Skeletal muscle satellite cell (primary cell): ENCODE data around the gene PXDC1.

Experiments
- H3K27me3 ChIP-seq: 2 replicates; pipeline ENCODE4 v1.7.0; 2013; ENCODE audit warnings: low read length; ENCODE audit not compliant: control insufficient read depth, insufficient read depth
- H3K36me3 ChIP-seq: 2 replicates; pipeline ENCODE4 v1.7.0; 2013; ENCODE audit warnings: mild to moderate bottlenecking, control low read depth, low read length; ENCODE audit not compliant: insufficient read depth
- H3K4me1 ChIP-seq: 2 replicates; pipeline ENCODE4 v1.7.0; 2013; ENCODE audit warnings: low read length; ENCODE audit not compliant: control insufficient read depth, insufficient read depth
- H3K4me2 ChIP-seq: 2 replicates; pipeline ENCODE4 v1.7.0; 2013; ENCODE audit warnings: mild to moderate bottlenecking, low read length
- H3K4me3 ChIP-seq: 2 replicates; pipeline ENCODE4 v1.7.0; 2013; ENCODE audit warnings: low read length
- H3K9ac ChIP-seq: 2 replicates; pipeline ENCODE4 v1.7.0; 2013; ENCODE audit warnings: mild to moderate bottlenecking, low read depth, low read length, moderate library complexity
- H3K9me3 ChIP-seq: replicated peaks from 2 replicates; pipeline ENCODE4 v1.7.0; 2013; ENCODE audit warnings: mild to moderate bottlenecking, control low read depth, low read length

The PXDC1 gene

GRCh38 chr6:3742426-3743344 is 8.8 kb downstream of the PXDC1 start:
- Histone ChIP-seq H3K36me3 (peaks cover 72% of the 10 kb centered on the region), H3K9me3 (no peaks in the 10 kb centered on the region), H3K4me3 (peak overlapping the region; percentile 56), H3K4me1 (peaks cover 95% of the 10 kb centered on the region), H3K9ac (peak overlapping the region; percentile 64), H3K27me3 (no peaks in the 10 kb centered on the region), H3K4me2 (peak overlapping the region; percentile 83)

- peak overlapping the region; percentile 22 for H3K4me3 ChIP-seq
- H3K36me3 ChIP-seq = peaks cover 72% of the 10 kb centered on the region
- no peaks in the 10 kb centered on the region for H3K27me3 ChIP-seq
- H3K4me2 ChIP-seq = peak overlapping the region; percentile 83
- H3K9ac ChIP-seq = peak overlapping the region; percentile 39
- H3K4me1 ChIP-seq = peaks cover 89% of the 10 kb centered on the region
- H3K9me3 ChIP-seq = no peaks in the 10 kb centered on the region
Observed at GRCh38 chr6:3742076-3742425, 9.5 kb downstream of the PXDC1 start.

GRCh38 chr6:3741477-3741871 is 10.0 kb downstream of the PXDC1 start:
- H3K4me2 ChIP-seq = peak overlapping the region; percentile 49
- peak overlapping the region; percentile 11 for H3K4me3 ChIP-seq
- H3K27me3 ChIP-seq = no peaks in the 10 kb centered on the region
- peaks cover 83% of the 10 kb centered on the region for H3K4me1 ChIP-seq
- H3K9me3 ChIP-seq = no peaks in the 10 kb centered on the region
- H3K9ac ChIP-seq = peak overlapping the region; percentile 39
- H3K36me3 ChIP-seq = peaks cover 74% of the 10 kb centered on the region

GRCh38 chr6:3740551-3741476 is 10.7 kb downstream of the PXDC1 start:
- Histone ChIP-seq H3K9ac (peak overlapping the region; percentile 13), H3K36me3 (peaks cover 74% of the 10 kb centered on the region), H3K9me3 (no peaks in the 10 kb centered on the region)

GRCh38 chr6:3739311-3739897 is 12.1 kb downstream of the PXDC1 start:
- no peaks in the 10 kb centered on the region for H3K27me3 ChIP-seq
- peaks cover 64% of the 10 kb centered on the region for H3K4me1 ChIP-seq
- H3K36me3 ChIP-seq = peaks cover 78% of the 10 kb centered on the region
- no peak overlapping the region for H3K4me3 ChIP-seq
- H3K9me3 ChIP-seq = no peaks in the 10 kb centered on the region
- no peak overlapping the region for H3K4me2 ChIP-seq
- no peak overlapping the region for H3K9ac ChIP-seq

More at GRCh38 chr6:3740551-3741476, 10.7 kb downstream of the PXDC1 start:
- Histone ChIP-seq H3K4me3 (no peak overlapping the region), H3K27me3 (no peaks in the 10 kb centered on the region), H3K4me1 (peaks cover 77% of the 10 kb centered on the region), H3K4me2 (peak overlapping the region; percentile 49)

GRCh38 chr6:3738381-3739131 is 13.0 kb downstream of the PXDC1 start:
- H3K27me3 ChIP-seq = no peaks in the 10 kb centered on the region
- H3K36me3 ChIP-seq = peaks cover 78% of the 10 kb centered on the region
- H3K4me3 ChIP-seq = no peak overlapping the region
- H3K9me3 ChIP-seq = no peaks in the 10 kb centered on the region
- peaks cover 55% of the 10 kb centered on the region for H3K4me1 ChIP-seq
- peak overlapping the region; percentile 22 for H3K4me2 ChIP-seq
- no peak overlapping the region for H3K9ac ChIP-seq

- no peak overlapping the region for H3K4me2 ChIP-seq
- H3K27me3 ChIP-seq = no peaks in the 10 kb centered on the region
- no peak overlapping the region for H3K9ac ChIP-seq
- H3K4me1 ChIP-seq = peaks cover 54% of the 10 kb centered on the region
- H3K9me3 ChIP-seq = no peaks in the 10 kb centered on the region
- no peak overlapping the region for H3K4me3 ChIP-seq
- H3K36me3 ChIP-seq = peaks cover 83% of the 10 kb centered on the region
Observed at GRCh38 chr6:3737831-3738210, 13.7 kb downstream of the PXDC1 start.

GRCh38 chr6:3737149-3737830 is 14.2 kb downstream of the PXDC1 start:
- H3K4me3 ChIP-seq = no peak overlapping the region
- peaks cover 54% of the 10 kb centered on the region for H3K4me1 ChIP-seq
- peaks cover 86% of the 10 kb centered on the region for H3K36me3 ChIP-seq
- H3K9me3 ChIP-seq = no peaks in the 10 kb centered on the region
- no peak overlapping the region for H3K9ac ChIP-seq
- H3K27me3 ChIP-seq = no peaks in the 10 kb centered on the region
- H3K4me2 ChIP-seq = no peak overlapping the region

- H3K4me3 ChIP-seq = no peak overlapping the region
- H3K4me2 ChIP-seq = no peak overlapping the region
- H3K4me1 ChIP-seq = peaks cover 36% of the 10 kb centered on the region
- peaks cover 90% of the 10 kb centered on the region for H3K36me3 ChIP-seq
- no peaks in the 10 kb centered on the region for H3K9me3 ChIP-seq
- H3K9ac ChIP-seq = no peak overlapping the region
- no peaks in the 10 kb centered on the region for H3K27me3 ChIP-seq
Observed at GRCh38 chr6:3735029-3735605, 16.4 kb downstream of the PXDC1 start.

GRCh38 chr6:3734023-3734422 is 17.5 kb downstream of the PXDC1 start:
- Histone ChIP-seq H3K27me3 (no peaks in the 10 kb centered on the region), H3K9me3 (no peaks in the 10 kb centered on the region), H3K4me2 (no peak overlapping the region), H3K4me3 (no peak overlapping the region), H3K9ac (no peak overlapping the region), H3K4me1 (peaks cover 26% of the 10 kb centered on the region), H3K36me3 (peaks cover 96% of the 10 kb centered on the region)
